Nucleus accumbens (tissue), 56 donors: ENCODE data around the gene CDKAL1.
A peak's percentile ranks its signal among the peaks of the same experiment; 100 is the strongest.
"Not testable (repeated sequence)": the region's sequence is repeated elsewhere in the genome, so short reads cannot be mapped to it uniquely, and the experiment has no call there.

Experiments
- DNase-seq, 56 donors: peaks; one replicate each; lab custom pipeline; 2025; lab: John Stamatoyannopoulos, UW

The CDKAL1 gene

GRCh38 chr6:20534295-20535262, at the start of gene CDKAL1:
CDKAL1 (plus strand) TSS chr6:20534457; CDS start chr6:20546351, 11,894 bp downstream.
- DNase-seq, result peak in 55 of 56 donors; percentile 29 to 95 (median 80)

GRCh38 chr6:20486641-20487040, 47.6 kb upstream of the CDKAL1 start:
- no peak for DNase-seq

GRCh38 chr6:20487669-20488375, 46.4 kb upstream of the CDKAL1 start:
- DNase-seq, result no peak

- DNase-seq, result no peak
Observed at GRCh38 chr6:20490591-20490990, 43.7 kb upstream of the CDKAL1 start.

GRCh38 chr6:20492099-20492498, 42.2 kb upstream of the CDKAL1 start:
- no peak for DNase-seq

GRCh38 chr6:20497216-20498040, 36.8 kb upstream of the CDKAL1 start:
- DNase-seq, result no peak

- DNase-seq, result no peak
Observed at GRCh38 chr6:20498041-20498385, 36.2 kb upstream of the CDKAL1 start.

- DNase-seq, result no peak
Observed at GRCh38 chr6:20509212-20509611, 25.0 kb upstream of the CDKAL1 start.

GRCh38 chr6:20511852-20512251, 22.4 kb upstream of the CDKAL1 start:
- DNase-seq, result no peak

- DNase-seq, result not testable (repeated sequence)
Observed at GRCh38 chr6:20525208-20525607, 9.0 kb upstream of the CDKAL1 start.

- DNase-seq, result not testable (repeated sequence)
Observed at GRCh38 chr6:20529086-20529448, 5.2 kb upstream of the CDKAL1 start.

- no peak for DNase-seq
Observed at GRCh38 chr6:20532881-20533280, 1.4 kb upstream of the CDKAL1 start.

GRCh38 chr6:20533746-20534294, 437 bp upstream of the CDKAL1 start:
- no peak for DNase-seq

- no peak for DNase-seq
Observed at GRCh38 chr6:20538131-20538662, 3.9 kb downstream of the CDKAL1 start.

GRCh38 chr6:20538907-20539306, 4.7 kb downstream of the CDKAL1 start:
- DNase-seq, result no peak

- DNase-seq, result no peak
Observed at GRCh38 chr6:20539387-20539786, 5.1 kb downstream of the CDKAL1 start.

- DNase-seq, result no peak
Observed at GRCh38 chr6:20540683-20541082, 6.4 kb downstream of the CDKAL1 start.

- no peak for DNase-seq
Observed at GRCh38 chr6:20541382-20541781, 7.1 kb downstream of the CDKAL1 start.

- DNase-seq, result no peak
Observed at GRCh38 chr6:20542927-20543602, 8.8 kb downstream of the CDKAL1 start.

GRCh38 chr6:20548264-20548663, 14.0 kb downstream of the CDKAL1 start:
- no peak for DNase-seq
